GM23338 (cell line): ENCODE data around the gene ZAR1. TPM values are rescaled to one million over a fixed set of nuclear protein-coding genes. Genes with fewer than 3 reads are reported as not detected.

Experiments used
- ATAC-seq: fragments of 200-7000 bp; cut with Tn5 transposase; 3 replicates; pipeline ENCODE4 v1.9.1; 2020
- DNase-seq: peaks from one replicate; pipeline ENCODE4 v3.0.0-alpha.2; 2015; ENCODE audit warnings: low spot score
- H2AFZ ChIP-seq: fragments of 200-600 bp; sonication (generic); 2 replicates; pipeline ENCODE4 v1.8.0; 2016; ENCODE audit warnings: antibody characterized with exemption, mild to moderate bottlenecking, moderate library complexity
- H3F3A ChIP-seq: fragments of 200-600 bp; sonication (generic); replicated peaks from 2 replicates; pipeline ENCODE4 v1.8.0; 2017; ENCODE audit warnings: antibody characterized with exemption, mixed run types, low read depth
- H3K27ac ChIP-seq: fragments of 200-600 bp; sonication (generic); 2 replicates; pipeline ENCODE4 v1.6.1; 2016; ENCODE audit warnings: low read depth
- H3K27me3 ChIP-seq: fragments of 200-600 bp; sonication (generic); 2 replicates; pipeline ENCODE4 v1.8.0; 2016; ENCODE audit warnings: mild to moderate bottlenecking, mixed run types, moderate library complexity; ENCODE audit not compliant: insufficient read depth
- H3K36me3 ChIP-seq: fragments of 200-600 bp; sonication (generic); 2 replicates; pipeline ENCODE4 v1.8.0; 2016; ENCODE audit warnings: mild to moderate bottlenecking; ENCODE audit not compliant: insufficient read depth
- H3K4me1 ChIP-seq: fragments of 200-600 bp; sonication (generic); 2 replicates; pipeline ENCODE4 v1.8.0; 2016; ENCODE audit warnings: mild to moderate bottlenecking, moderate library complexity; ENCODE audit not compliant: insufficient read depth
- H3K4me2 ChIP-seq: fragments of 200-600 bp; sonication (generic); 2 replicates; pipeline ENCODE4 v1.7.1; 2017; ENCODE audit warnings: mixed run types
- H3K4me3 ChIP-seq: fragments of 200-600 bp; sonication (generic); 2 replicates; pipeline ENCODE4 v1.6.1; 2016; ENCODE audit warnings: mixed run types
- H3K79me2 ChIP-seq: fragments of 200-600 bp; sonication (generic); replicated peaks from 2 replicates; pipeline ENCODE4 v1.8.0; 2017; ENCODE audit warnings: mild to moderate bottlenecking; ENCODE audit not compliant: insufficient read depth
- H3K9me2 ChIP-seq: fragments of 200-600 bp; sonication (generic); 2 replicates; pipeline ENCODE4 v1.8.0; 2017; ENCODE audit not compliant: insufficient read depth
- H4K20me1 ChIP-seq: fragments of 200-600 bp; sonication (generic); replicated peaks from 2 replicates; pipeline ENCODE4 v1.8.0; 2017; ENCODE audit warnings: mild to moderate bottlenecking; ENCODE audit not compliant: insufficient read depth
- H3K27ac Mint-ChIP-seq: 2 replicates; pipeline ENCODE4 v1.8.0; 2020; ENCODE audit warnings: inconsistent platforms, mild to moderate bottlenecking, moderate library complexity, mixed read lengths
- H3K27me3 Mint-ChIP-seq: 3 replicates; pipeline ENCODE4 v1.8.0; 2022; ENCODE audit warnings: low read depth, mild to moderate bottlenecking, moderate library complexity, mixed read lengths, inconsistent platforms; ENCODE audit not compliant: insufficient read depth, poor library complexity
- H3K36me3 Mint-ChIP-seq: 3 replicates; pipeline ENCODE4 v1.8.0; 2021; ENCODE audit warnings: low read depth, mild to moderate bottlenecking, inconsistent platforms, moderate library complexity, mixed read lengths
- H3K4me1 Mint-ChIP-seq: 3 replicates; pipeline ENCODE4 v1.8.0; 2020; ENCODE audit warnings: mild to moderate bottlenecking, inconsistent platforms, mixed read lengths
- H3K4me3 Mint-ChIP-seq: 3 replicates; pipeline ENCODE4 v1.8.0; 2021; ENCODE audit warnings: moderate library complexity, mild to moderate bottlenecking, inconsistent platforms, mixed read lengths
- H3K9me3 Mint-ChIP-seq: 3 replicates; pipeline ENCODE4 v1.8.0; 2020; ENCODE audit warnings: moderate library complexity, mild to moderate bottlenecking, inconsistent platforms, mixed read lengths
- CREB1 ChIP-seq: fragments of 250-450 bp; sonication (Bioruptor Pico); IDR thresholded peaks from 2 replicates; pipeline ENCODE4 v1.5.0; 2020; ENCODE audit warnings: low read depth, mild to moderate bottlenecking, moderate library complexity
- EZH2 ChIP-seq: fragments of 200-600 bp; sonication (generic); IDR thresholded peaks from one replicate; pipeline ENCODE4 v1.8.0; 2017; ENCODE audit warnings: antibody characterized with exemption, mild to moderate bottlenecking, low read depth; ENCODE audit not compliant: unreplicated experiment
- EZH2phosphoT487 ChIP-seq: fragments of 200-600 bp; sonication (generic); IDR thresholded peaks from one replicate; pipeline ENCODE4 v1.8.1; 2018; ENCODE audit warnings: antibody characterized with exemption; ENCODE audit not compliant: unreplicated experiment
- JUNB ChIP-seq: IDR thresholded peaks from one replicate; pipeline ENCODE4 v1.6.1; 2016; ENCODE audit warnings: antibody characterized with exemption; ENCODE audit not compliant: unreplicated experiment
- NANOG ChIP-seq: IDR thresholded peaks from 2 replicates; pipeline ENCODE4 v1.6.1; 2016; ENCODE audit warnings: antibody characterized with exemption, borderline replicate concordance
- POLR2AphosphoS5 ChIP-seq: IDR thresholded peaks from 2 replicates; pipeline ENCODE4 v1.6.1; 2016; ENCODE audit warnings: antibody characterized with exemption, low read depth
- STAT1 ChIP-seq: IDR thresholded peaks from one replicate; pipeline ENCODE4 v1.6.1; 2016; ENCODE audit warnings: antibody characterized with exemption; ENCODE audit not compliant: unreplicated experiment
- ZNF114 ChIP-seq: fragments of 250-450 bp; sonication (Bioruptor Pico); IDR thresholded peaks from 2 replicates; pipeline ENCODE4 v1.5.0; 2020; ENCODE audit warnings: mild to moderate bottlenecking, moderate library complexity
- ZNF331 ChIP-seq: fragments of 250-450 bp; sonication (Bioruptor Pico); IDR thresholded peaks from 2 replicates; pipeline ENCODE4 v1.5.0; 2020; ENCODE audit warnings: low read depth, mild to moderate bottlenecking, moderate library complexity
- polyA plus RNA-seq: library from polyadenylated mRNA; unstranded; fragments of >200 nt; fragmentation: Nextera tagmentation; extraction: Ambion mirVana; gene quantifications from 2 replicates; pipeline ENCODE4 v1.2.1, GENCODE V29; 2016
- total RNA-seq: library from RNA; depleted of rRNA; stranded (reverse); fragments of >200 nt; shearing (Covaris generic); gene quantifications from 2 replicates; pipeline ENCODE4 v1.2.3, GENCODE V29; 2014
- TF ChIP-seq, protein P1 (sequence below), 2 experiments: fragments of 200-600 bp in 1 of 2; sonication (generic) in 1 of 2; conservative IDR thresholded peaks; 2 replicates each; pipeline versions ENCODE4 v1.5.1 to v1.6.1; 2016 to 2017; ENCODE audit warnings: antibody characterized with exemption in 2 of 2, low read depth in 2 of 2, mild to moderate bottlenecking in 2 of 2, moderate library complexity in 1 of 2
- TF ChIP-seq, protein P2 (sequence below): IDR thresholded peaks from one replicate; pipeline ENCODE4 v1.6.1; 2018; ENCODE audit warnings: antibody characterized with exemption; ENCODE audit not compliant: unreplicated experiment
- TF ChIP-seq, protein P3 (sequence below): fragments of 250-450 bp; sonication (Bioruptor Pico); IDR thresholded peaks from 2 replicates; pipeline ENCODE4 v1.5.0; 2020; ENCODE audit warnings: mild to moderate bottlenecking, moderate library complexity
- TF ChIP-seq, protein P4 (sequence below): IDR thresholded peaks from 2 replicates; pipeline ENCODE4 v1.6.1; 2016; ENCODE audit warnings: antibody characterized with exemption

ZAR1 gene
- total and polyA plus RNA-seq, 2 experiments from 2014 or later: 0.27 to 1.6 TPM

DNA sequence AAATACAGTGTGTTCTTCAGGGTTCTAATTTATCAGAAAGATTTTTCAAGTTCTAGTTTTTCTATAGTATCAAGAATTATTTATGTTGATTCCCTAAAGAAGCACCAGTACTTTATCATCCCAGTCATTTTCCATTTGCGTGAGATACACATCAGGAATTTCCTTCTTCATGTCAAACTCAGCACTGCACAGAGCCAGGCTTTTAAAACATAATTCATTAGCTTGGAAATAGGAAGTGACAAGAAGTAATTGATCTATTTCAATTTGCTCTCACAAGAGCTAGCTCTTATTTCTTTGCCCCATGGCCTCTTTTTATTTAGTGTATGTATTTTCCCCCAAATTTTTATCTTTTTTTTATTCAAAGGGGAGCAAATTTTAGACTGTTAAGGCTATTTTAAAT lies 19.9 kb upstream of the ZAR1 start:
- Histone ChIP-seq H3K4me1 (peaks cover 15% of the 10 kb centered on the region; the same call in 1 of the 2 replicates), H3K36me3 (no peaks in the 10 kb centered on the region), H4K20me1 (no peaks in the 10 kb centered on the region), H2AFZ (no peak overlapping the region), H3F3A (no peaks in the 10 kb centered on the region), H3K27me3 (no peaks in the 10 kb centered on the region), H3K27ac (no peak overlapping the region), H3K4me2 (no peak overlapping the region), H3K79me2 (no peaks in the 10 kb centered on the region), H3K9me2 (no peaks in the 10 kb centered on the region), H3K4me3 (no peak overlapping the region)
- H3K27ac Mint-ChIP-seq: no peak overlapping the region
- no peak overlapping the region for H3K4me3 Mint-ChIP-seq
- no peak for TF ChIP-seq JUNB
- TF ChIP-seq, protein P1, sequence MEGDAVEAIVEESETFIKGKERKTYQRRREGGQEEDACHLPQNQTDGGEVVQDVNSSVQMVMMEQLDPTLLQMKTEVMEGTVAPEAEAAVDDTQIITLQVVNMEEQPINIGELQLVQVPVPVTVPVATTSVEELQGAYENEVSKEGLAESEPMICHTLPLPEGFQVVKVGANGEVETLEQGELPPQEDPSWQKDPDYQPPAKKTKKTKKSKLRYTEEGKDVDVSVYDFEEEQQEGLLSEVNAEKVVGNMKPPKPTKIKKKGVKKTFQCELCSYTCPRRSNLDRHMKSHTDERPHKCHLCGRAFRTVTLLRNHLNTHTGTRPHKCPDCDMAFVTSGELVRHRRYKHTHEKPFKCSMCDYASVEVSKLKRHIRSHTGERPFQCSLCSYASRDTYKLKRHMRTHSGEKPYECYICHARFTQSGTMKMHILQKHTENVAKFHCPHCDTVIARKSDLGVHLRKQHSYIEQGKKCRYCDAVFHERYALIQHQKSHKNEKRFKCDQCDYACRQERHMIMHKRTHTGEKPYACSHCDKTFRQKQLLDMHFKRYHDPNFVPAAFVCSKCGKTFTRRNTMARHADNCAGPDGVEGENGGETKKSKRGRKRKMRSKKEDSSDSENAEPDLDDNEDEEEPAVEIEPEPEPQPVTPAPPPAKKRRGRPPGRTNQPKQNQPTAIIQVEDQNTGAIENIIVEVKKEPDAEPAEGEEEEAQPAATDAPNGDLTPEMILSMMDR (conservative IDR thresholded peaks at IDR 0.05; ENCODE audit: low read depth in 2 of 2): no peak
- no peak for TF ChIP-seq ZNF114 (CRISPR knock-in tag)
- no peak for TF ChIP-seq EZH2
- no peak for TF ChIP-seq ZNF331 (CRISPR knock-in tag)
- TF ChIP-seq, protein P2, sequence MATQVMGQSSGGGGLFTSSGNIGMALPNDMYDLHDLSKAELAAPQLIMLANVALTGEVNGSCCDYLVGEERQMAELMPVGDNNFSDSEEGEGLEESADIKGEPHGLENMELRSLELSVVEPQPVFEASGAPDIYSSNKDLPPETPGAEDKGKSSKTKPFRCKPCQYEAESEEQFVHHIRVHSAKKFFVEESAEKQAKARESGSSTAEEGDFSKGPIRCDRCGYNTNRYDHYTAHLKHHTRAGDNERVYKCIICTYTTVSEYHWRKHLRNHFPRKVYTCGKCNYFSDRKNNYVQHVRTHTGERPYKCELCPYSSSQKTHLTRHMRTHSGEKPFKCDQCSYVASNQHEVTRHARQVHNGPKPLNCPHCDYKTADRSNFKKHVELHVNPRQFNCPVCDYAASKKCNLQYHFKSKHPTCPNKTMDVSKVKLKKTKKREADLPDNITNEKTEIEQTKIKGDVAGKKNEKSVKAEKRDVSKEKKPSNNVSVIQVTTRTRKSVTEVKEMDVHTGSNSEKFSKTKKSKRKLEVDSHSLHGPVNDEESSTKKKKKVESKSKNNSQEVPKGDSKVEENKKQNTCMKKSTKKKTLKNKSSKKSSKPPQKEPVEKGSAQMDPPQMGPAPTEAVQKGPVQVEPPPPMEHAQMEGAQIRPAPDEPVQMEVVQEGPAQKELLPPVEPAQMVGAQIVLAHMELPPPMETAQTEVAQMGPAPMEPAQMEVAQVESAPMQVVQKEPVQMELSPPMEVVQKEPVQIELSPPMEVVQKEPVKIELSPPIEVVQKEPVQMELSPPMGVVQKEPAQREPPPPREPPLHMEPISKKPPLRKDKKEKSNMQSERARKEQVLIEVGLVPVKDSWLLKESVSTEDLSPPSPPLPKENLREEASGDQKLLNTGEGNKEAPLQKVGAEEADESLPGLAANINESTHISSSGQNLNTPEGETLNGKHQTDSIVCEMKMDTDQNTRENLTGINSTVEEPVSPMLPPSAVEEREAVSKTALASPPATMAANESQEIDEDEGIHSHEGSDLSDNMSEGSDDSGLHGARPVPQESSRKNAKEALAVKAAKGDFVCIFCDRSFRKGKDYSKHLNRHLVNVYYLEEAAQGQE: no peak
- TF ChIP-seq, protein P3, sequence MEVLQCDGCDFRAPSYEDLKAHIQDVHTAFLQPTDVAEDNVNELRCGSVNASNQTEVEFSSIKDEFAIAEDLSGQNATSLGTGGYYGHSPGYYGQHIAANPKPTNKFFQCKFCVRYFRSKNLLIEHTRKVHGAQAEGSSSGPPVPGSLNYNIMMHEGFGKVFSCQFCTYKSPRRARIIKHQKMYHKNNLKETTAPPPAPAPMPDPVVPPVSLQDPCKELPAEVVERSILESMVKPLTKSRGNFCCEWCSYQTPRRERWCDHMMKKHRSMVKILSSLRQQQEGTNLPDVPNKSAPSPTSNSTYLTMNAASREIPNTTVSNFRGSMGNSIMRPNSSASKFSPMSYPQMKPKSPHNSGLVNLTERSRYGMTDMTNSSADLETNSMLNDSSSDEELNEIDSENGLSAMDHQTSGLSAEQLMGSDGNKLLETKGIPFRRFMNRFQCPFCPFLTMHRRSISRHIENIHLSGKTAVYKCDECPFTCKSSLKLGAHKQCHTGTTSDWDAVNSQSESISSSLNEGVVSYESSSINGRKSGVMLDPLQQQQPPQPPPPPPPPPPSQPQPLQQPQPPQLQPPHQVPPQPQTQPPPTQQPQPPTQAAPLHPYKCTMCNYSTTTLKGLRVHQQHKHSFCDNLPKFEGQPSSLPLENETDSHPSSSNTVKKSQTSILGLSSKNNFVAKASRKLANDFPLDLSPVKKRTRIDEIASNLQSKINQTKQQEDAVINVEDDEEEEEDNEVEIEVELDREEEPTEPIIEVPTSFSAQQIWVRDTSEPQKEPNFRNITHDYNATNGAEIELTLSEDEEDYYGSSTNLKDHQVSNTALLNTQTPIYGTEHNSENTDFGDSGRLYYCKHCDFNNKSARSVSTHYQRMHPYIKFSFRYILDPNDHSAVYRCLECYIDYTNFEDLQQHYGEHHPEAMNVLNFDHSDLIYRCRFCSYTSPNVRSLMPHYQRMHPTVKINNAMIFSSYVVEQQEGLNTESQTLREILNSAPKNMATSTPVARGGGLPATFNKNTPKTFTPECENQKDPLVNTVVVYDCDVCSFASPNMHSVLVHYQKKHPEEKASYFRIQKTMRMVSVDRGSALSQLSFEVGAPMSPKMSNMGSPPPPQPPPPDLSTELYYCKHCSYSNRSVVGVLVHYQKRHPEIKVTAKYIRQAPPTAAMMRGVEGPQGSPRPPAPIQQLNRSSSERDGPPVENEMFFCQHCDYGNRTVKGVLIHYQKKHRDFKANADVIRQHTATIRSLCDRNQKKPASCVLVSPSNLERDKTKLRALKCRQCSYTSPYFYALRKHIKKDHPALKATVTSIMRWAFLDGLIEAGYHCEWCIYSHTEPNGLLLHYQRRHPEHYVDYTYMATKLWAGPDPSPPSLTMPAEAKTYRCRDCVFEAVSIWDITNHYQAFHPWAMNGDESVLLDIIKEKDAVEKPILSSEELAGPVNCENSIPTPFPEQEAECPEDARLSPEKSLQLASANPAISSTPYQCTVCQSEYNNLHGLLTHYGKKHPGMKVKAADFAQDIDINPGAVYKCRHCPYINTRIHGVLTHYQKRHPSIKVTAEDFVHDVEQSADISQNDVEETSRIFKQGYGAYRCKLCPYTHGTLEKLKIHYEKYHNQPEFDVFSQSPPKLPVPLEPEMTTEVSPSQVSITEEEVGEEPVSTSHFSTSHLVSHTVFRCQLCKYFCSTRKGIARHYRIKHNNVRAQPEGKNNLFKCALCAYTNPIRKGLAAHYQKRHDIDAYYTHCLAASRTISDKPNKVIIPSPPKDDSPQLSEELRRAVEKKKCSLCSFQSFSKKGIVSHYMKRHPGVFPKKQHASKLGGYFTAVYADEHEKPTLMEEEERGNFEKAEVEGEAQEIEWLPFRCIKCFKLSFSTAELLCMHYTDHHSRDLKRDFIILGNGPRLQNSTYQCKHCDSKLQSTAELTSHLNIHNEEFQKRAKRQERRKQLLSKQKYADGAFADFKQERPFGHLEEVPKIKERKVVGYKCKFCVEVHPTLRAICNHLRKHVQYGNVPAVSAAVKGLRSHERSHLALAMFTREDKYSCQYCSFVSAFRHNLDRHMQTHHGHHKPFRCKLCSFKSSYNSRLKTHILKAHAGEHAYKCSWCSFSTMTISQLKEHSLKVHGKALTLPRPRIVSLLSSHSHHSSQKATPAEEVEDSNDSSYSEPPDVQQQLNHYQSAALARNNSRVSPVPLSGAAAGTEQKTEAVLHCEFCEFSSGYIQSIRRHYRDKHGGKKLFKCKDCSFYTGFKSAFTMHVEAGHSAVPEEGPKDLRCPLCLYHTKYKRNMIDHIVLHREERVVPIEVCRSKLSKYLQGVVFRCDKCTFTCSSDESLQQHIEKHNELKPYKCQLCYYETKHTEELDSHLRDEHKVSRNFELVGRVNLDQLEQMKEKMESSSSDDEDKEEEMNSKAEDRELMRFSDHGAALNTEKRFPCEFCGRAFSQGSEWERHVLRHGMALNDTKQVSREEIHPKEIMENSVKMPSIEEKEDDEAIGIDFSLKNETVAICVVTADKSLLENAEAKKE (CRISPR knock-in tag): no peak
- TF ChIP-seq STAT1: no peak
- no peak for TF ChIP-seq POLR2AphosphoS5
- TF ChIP-seq NANOG: no peak
- TF ChIP-seq, protein P4, sequence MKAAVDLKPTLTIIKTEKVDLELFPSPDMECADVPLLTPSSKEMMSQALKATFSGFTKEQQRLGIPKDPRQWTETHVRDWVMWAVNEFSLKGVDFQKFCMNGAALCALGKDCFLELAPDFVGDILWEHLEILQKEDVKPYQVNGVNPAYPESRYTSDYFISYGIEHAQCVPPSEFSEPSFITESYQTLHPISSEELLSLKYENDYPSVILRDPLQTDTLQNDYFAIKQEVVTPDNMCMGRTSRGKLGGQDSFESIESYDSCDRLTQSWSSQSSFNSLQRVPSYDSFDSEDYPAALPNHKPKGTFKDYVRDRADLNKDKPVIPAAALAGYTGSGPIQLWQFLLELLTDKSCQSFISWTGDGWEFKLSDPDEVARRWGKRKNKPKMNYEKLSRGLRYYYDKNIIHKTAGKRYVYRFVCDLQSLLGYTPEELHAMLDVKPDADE: no peak
- no peak for TF ChIP-seq CREB1 (CRISPR knock-in tag)
- TF ChIP-seq EZH2phosphoT487: no peak
- ATAC-seq (no peak), DNase-seq (no peak)
- H3K27me3 Mint-ChIP-seq: peaks cover 2% of the 10 kb centered on the region
- H3K9me3 Mint-ChIP-seq: no peaks in the 10 kb centered on the region
- peaks cover 10% of the 10 kb centered on the region for H3K4me1 Mint-ChIP-seq
- H3K36me3 Mint-ChIP-seq: no peaks in the 10 kb centered on the region
